GM18517 (cell line): Measurements from ENCODE around the gene TEAD3.

Experiments used
- ATAC-seq: cut with Tn5 transposase; IDR thresholded peaks from one replicate; pipeline ENCODE4 v1.9.1; 2021; ENCODE audit warnings: mild to moderate bottlenecking, moderate library complexity; ENCODE audit not compliant: unreplicated experiment

Gene TEAD3

DNA sequence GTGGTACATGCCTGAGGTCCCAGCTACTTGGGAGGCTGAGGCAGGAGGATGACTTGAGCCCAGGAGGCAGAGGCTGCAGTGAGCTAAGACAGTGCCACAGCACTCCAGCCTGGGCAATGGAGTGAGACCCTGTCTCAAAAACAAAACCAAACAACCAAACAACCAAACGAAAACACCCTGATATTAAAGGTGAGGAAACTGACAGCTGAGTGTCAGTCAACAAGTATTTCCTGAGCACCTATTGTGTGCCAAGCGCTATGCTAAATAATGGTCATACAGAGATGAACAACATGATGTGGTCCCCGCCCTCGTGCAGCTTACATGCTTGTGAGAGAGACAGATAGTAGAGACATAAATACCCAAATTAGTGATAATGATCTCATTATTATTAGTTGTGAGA lies 17.7 kb upstream of the TEAD3 start:
- no peak for ATAC-seq

GRCh38 chr6:35512740-35513139 lies 15.9 kb upstream of the TEAD3 start, which contains the start of gene TULP1:
Gene TULP1 (minus strand): TSS chr6:35512896. CDS start chr6:35512858, 38 bp downstream.
- no peak for ATAC-seq

- no peak for ATAC-seq
Observed at GRCh38 chr6:35512006-35512405, 15.1 kb upstream of the TEAD3 start.

DNA sequence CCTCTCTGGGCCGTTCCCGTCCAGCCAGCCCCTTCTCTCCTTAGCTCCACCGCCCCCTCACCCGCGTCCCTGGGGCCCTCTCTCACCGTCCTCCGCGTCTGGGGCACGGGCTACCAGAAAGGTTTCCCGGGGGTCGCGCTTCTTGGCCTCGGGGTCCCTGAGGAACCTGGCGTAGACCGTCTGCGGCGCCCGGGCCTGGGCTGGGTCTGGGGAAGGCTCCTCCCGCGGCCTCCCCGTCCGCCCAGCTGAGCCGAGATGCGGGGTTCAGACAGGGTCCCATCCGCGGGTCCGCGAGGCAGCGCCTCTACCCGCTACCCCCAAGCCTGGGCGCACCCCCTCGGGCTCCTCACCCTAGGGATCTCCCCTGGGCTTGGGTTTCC lies 14.7 kb upstream of the TEAD3 start:
- ATAC-seq, result no peak

DNA sequence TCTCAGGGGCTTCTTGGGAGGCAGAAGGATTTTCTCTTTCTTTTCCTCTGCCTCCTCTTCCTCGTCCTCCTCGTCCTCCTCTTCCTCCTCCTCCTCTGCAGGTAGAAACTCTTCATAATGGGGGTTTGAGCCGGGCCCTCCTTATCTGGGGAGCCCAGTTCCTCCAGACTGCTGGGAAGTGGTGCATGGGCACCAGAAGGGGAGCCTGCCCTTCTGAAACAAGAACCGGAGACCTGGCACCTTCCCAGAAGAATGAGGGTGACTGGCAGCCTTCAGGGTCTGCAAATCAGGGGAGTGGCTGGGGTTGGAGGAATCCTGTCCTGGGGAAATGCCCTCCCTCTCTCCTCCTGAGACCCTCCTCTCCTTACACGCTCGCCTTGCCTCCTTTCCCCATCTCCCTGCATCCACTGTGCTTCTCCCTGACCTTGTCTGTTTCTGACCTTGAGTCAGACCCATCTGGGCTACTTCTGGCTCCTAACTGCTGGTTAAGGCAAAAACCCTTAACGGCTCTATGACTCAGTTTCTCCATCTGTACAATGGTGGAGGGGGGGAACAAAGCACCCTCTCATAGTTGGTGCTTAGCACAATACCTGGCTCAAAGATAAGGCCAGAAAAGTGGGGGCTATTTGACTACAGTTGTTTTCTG lies 14.2 kb upstream of the TEAD3 start:
- no peak for ATAC-seq

DNA sequence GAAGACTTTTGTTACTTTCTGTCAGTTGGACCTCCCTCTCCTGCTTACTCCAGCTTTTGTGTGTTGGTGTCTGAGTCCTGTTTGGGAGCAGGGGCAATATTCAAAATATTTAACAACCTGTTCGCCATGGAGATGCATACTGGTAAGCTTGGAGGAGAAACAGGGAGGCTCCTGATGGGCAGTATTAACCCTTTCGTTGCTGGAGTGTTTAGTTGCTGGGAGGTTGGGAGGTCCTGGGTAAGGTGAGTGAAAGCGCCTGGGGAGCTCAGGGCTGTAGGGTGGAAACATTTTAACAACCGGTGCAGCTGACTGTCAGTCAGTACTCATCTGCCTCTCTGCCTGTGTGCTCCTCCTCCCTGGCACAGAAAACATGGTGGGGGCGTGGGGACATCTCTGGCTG lies 11.7 kb upstream of the TEAD3 start:
- ATAC-seq, result no peak

DNA sequence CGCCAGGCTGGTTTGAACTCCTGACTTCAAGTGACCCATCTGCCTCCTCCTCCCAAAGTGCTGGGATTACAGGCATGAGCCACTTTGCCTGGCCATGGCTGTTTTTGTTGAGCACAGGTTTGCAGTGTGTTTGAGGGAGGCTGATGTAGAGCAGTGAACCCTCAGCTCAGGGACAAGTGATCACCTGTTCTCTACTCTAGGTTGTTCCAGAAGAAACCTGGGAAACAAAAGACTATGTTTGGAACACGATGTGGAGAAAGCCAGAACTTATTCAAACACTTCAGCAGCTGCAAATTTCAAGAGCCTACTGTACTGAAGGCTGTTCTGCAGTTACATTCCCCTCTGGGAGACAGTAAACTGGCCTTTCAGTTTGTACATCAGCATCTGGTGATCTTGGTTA lies 11.1 kb upstream of the TEAD3 start:
- ATAC-seq, result no peak

- ATAC-seq, result no peak
Observed at GRCh38 chr6:35507221-35507620, 10.3 kb upstream of the TEAD3 start.

DNA sequence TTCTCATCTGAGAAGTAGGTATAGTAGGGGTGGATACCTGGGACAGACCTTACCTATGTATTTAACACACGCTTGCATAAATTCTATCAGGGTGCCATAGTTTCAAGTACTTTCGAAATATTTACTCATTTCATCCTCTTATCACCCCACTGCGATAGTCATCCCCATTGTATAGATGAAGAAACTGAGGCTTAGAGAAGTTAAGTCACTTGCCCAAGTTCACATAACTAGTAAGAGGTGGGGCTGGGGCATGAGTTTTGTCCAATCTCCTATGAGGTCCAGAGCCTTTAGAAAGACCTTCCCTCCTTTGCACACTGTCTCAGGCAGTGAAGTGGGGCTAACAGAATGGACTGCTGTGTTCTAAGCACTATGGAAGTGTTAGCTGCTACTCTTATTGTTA lies 9.7 kb upstream of the TEAD3 start:
- no peak for ATAC-seq

GRCh38 chr6:35505999-35506412 lies 9.1 kb upstream of the TEAD3 start:
- no peak for ATAC-seq

GRCh38 chr6:35503534-35503933 lies 6.7 kb upstream of the TEAD3 start:
- ATAC-seq, result no peak

- ATAC-seq, result no peak
Observed at GRCh38 chr6:35501784-35502183, 4.9 kb upstream of the TEAD3 start.

- ATAC-seq, result no peak
Observed at GRCh38 chr6:35500782-35501181, 3.9 kb upstream of the TEAD3 start.

DNA sequence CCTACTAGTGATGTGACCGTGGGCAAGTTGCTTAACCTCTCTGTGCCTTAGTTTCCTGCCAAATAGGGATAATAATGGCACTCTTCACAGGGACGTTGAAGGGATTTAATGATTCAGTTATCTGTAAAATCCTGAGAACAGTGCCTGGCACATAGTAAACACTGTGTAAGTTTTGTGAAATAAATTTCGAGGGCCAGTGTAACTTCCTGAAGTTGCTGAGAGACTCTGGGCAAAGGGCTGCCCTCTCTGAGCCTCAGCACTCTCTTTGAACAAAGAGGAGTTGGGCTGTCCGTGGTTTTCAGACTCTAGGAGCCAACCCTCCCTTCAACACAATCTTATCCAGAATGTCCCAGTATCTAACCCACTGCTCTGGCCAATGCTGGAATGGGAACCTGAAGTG lies 2.5 kb upstream of the TEAD3 start:
- no peak for ATAC-seq

DNA sequence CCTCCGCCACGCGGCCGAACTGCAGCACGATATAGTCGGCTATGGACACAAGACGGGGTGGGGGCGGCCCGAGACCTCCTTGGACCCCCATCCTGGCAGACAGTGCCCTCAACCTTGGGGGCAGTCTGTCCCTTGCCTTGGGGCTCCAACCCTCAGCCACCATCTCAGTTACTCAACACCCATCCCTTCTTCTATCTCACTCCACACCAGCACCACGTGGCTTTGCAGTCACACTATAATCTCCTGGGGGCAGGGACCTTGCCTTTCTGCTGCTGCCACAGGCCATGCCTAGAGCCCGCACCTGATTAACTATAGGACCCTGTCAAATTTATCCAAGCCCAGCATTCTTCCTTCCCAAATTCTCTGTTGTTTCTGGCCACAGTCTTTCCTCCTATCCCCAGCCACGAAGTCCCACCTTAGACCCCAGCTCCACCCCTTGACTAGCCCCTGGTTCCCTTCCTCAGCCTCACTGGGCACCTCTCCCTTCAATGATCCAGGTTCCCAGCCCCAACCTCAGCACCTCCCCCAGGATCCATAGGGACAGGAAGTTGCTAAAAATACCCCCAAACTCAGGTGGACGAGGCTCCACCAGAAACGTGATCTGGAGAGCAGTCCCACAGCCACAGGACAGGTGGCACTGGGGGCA lies 1.7 kb upstream of the TEAD3 start:
- no peak for ATAC-seq

- no peak for ATAC-seq
Observed at GRCh38 chr6:35497571-35498421, 917 bp upstream of the TEAD3 start.

- no peak for ATAC-seq
Observed at GRCh38 chr6:35496036-35496840, 641 bp downstream of the TEAD3 start.

DNA sequence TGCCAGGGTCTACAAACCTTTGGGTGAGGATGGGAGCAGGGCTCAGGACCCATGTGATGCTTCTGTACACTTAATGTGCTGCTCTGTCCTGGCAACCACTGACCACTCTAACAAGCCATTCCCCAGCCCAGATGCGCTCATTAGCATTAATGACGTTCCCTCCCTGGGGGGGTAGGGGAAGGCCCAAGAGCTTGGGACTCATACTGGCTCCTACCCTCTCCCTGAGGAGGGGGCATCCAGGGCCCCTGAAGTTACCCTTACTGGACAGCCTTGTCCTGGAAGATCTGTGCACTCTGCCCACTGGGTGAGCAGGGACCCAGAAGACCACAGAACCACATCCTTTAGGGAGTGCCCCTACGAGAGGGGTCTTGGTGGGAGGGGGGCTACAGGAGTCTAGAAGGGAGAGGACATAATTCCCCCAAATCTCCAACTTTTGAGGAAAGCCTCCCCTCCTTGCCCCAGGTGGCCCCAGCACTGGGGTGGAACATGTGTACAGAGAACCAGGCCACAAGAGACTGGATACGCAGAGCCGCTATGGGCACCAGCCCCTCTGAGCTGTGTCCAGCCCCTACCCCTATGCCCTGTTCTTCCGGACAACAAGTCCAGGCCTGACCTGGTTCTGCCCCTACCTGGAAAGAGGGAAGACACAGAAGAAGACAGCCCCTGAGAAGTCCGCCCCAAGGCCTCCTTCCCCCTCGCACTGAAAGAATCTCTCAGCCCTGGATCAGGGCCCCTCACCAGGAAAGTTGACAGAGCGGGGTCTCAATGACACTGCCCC lies 1.4 kb downstream of the TEAD3 start:
- no peak for ATAC-seq

DNA sequence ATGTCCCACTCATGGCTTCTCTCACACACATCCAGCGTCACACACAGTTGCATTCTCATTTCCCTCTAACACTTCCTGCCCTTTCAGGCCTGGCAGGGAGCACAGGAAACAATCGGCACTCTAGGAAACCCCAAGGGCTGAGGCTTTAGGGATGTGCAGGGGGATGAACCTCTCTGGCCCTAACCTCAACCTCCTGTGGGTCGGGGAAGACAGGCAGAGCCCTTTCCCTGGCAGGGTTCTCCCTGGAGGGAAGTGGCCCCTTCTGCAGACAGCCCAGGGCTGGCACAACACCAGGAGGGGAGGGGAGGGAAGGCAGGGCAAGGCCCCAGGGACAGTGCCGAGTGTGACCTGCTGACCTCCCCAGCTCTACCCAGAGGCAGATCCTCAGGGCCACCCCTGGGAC lies 2.7 kb downstream of the TEAD3 start:
- no peak for ATAC-seq

DNA sequence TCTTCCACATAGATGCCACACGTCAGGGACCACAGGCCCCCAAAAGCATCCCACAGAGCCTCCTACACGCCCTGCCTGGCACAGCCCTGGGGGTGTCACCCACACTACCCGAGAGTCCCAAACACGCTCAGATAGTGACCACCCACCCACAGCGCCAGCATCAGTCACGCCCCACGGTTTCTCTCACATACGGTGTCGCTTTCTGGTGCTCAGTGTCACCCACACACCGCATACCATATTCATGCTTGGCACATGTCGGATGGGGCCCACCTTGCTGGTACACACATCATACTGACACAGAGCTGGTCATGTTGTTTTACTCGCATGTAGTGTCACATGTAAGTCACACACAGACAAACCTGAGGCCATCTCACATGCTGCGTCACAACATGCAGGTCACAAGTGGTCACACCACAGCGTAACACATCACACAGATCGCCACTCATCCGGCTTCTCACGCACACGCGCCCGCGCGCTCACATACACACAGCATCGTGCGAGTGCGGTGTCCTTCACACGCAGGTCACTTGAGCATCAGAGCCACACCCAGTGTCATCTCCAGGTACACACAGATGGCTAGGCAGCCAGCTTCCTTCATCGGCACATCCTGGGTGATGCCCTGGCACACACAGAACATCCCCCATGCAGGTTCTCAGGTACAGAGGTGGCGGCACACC lies 3.4 kb downstream of the TEAD3 start:
- no peak for ATAC-seq
